GM21381 (cell line): ENCODE measurements around the gene IDH1.
"Not testable (repeated sequence)": the region's sequence is repeated elsewhere in the genome, so short reads cannot be mapped to it uniquely, and the experiment has no call there.

Experiments used
- ATAC-seq: cut with Tn5 transposase; IDR thresholded peaks from one replicate; pipeline ENCODE4 v1.9.1; 2021; ENCODE audit warnings: mild to moderate bottlenecking, moderate library complexity; ENCODE audit not compliant: unreplicated experiment

Gene IDH1

DNA sequence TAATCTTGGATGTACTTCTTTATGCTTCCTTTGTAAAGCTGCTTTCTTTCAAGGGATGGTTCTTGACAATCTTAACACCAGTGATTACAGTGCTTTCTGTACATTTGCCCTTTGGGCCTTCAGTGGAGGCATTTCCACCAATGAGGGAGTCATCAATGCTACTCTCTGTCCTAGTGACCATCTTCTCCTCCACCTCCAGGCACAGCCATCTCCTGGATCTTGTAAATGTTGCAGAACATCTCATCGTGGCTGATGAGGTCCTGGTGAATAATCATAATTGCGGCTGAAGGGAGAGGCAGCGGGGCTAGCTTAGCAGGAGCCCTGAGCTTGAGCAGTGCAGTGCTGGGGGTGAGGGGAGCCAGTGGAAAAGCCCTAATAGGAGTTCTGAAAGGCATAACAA, 32.5 kb downstream of the IDH1 start:
- no peak for ATAC-seq

DNA sequence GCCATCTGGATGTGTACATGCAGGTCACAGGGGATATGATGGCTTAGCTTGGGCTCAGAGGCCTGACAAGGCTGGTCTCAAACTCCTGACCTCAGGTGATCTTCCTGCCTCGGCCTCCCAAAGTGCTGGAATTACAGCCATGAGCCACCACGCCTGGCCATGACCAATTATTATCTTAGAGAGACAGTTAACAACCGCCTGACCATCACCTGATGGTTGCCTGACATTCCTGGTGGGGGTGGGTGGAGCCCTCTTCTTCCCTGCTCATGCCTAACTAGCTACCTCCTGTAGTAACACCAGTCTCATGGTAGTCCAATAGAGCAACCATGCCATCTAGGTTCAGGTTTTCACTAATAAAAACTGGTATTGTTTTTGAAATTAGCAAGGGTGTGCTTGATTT, 33.0 kb downstream of the IDH1 start:
- ATAC-seq: not testable (repeated sequence)

DNA sequence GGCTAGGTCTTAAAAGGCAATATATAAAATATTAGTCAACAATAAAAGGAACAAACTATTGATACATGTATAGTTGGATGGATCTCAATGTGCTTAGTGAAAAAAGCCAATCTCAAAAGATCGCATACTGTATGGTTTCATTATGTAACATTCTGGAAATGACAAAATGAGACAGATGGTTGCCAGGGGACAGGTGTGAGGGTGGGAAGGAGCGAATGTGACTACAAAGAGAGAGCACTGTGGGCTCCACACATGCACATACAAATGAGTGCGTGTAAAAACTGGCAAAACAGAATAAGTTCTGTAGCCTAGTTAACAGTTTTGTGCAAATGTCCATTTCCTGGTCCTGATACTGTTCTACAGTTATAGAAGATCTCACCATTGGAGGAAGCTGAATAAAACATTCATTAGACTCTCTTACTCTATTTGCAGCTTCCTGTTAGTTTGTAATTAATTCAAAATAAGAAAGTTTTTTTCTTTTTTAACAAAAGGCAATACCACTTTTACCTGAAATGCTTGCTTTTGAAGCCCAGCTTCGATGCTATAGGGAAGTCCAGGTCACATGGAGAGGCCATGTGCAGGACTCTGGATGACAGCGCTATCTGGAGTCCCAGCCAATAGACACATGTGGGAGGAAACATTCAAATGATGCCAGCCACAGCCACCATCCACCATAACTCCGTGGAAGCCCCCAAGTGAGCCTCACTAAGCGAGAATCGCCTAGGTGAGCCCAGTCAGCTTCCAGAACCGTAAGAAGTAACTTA, 44.0 kb downstream of the IDH1 start:
- no peak for ATAC-seq

DNA sequence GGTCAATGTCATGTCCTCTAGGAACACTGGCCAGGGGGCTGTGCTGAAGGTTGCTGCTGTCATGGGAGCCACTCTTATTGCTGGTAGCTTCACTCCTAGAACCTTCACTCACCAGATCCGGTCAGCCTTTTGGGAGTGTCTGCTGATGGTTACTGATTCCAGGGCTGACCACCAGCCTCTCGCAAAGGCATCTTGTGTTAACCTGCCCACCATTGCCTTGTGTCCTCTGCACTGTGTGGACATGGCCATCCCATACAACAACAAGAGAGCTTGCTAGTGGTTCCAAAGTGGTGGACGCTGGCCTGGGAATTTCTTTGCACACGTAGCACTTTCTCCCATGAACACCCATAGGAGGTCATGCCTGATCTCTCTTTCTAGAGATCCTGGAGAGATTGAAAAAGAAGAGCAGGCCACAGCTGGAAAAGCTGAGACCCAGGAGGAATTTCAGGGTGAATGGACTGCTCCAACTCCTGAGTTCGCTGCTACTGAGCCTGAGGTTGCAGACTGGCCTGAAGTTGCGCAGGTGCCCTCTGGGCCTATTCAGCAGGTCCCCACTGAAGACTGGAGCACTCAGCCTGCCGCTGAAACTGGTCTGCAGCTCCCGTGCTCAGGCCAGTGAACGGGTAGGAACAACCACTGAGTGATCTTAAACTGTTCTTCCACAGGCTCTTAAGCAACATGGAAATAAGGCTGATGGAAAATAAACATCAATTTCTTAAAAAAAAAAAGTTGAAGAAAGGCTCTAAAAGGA, 46.4 kb downstream of the IDH1 start:
- ATAC-seq: no peak

DNA sequence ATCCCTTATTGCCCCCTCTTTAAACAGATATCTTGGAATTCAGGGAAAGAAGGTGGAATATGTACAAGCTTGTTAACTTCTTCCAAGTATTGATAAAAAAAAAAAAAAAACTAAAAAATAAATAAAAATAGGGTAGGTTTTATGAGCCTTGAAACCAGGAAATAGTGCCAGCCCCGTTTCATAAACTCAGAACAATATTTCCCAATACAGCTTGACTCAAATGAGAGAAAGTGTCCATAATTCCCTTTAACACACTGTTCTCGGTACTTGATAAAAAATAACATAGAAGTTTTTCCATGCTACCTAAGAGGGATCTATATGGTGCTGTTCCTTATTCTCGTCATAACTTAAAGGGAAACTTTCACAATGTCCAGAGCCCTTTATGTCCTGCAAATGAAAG, 47.1 kb downstream of the IDH1 start:
- ATAC-seq: no peak

DNA sequence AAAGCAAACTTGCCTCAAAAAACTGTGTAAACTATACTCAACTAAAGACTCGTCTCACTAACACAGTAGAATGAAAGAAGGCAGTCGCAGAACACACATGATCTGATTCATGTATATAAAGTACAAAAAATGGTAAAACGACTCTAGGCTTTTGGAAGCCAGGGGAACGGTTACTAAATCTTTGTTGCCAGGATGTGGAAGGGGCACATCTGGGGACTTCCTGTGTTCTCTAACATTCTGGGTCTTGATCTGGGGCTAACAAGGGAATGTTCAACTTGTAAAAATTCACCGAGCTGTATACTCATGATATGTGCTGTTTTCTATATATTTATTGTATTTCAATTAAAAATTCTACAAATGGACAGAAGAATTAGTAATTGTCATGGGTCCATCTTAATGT, 50.7 kb downstream of the IDH1 start:
- no peak for ATAC-seq

DNA sequence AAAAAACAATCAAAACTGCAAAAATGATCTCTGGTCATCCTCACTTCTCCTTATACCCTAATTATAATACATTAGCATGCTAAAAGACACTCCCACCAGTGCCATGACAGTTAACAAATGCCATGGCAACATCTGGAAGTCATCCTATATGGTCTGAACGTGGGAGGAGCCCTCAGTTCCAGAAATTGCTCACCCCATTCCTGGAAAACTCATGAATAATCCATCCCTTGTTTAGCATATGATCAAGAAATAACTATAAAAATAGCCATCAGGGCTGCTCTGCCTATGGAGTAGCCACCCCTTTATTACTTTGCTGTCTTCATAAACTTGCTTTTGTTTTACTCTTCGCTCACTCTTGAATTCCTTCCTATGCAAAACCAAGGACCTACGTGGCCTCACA, 59.3 kb downstream of the IDH1 start:
- no peak for ATAC-seq

DNA sequence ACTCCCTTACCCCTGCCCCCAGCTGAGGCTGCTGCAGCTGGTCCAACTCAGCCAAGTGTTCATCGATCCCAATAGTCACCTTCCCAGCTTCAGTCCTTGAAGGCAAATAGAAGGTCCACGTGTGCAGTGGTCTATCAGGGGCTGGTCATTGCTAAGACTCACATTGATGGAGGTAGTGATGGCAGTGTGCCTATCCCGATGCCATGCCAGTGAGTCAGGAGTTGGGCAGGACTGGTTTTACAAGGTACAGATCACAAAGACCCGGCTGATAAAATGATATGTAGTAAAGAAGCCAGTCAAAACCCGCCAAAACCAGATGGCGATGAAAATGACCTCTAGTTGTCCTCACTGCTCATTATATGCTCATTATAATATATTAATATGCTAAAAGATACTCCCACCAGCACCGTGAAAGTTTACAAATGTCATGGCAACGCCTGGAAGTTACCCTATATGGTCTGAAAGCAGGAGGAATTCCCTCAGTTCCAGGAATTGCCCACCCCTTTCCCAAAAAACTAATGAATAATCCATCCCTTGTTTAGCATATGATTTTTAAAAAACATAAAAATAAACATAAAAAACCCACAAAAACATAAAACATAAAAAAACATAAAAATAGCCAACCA, 62.1 kb downstream of the IDH1 start:
- no peak for ATAC-seq

DNA sequence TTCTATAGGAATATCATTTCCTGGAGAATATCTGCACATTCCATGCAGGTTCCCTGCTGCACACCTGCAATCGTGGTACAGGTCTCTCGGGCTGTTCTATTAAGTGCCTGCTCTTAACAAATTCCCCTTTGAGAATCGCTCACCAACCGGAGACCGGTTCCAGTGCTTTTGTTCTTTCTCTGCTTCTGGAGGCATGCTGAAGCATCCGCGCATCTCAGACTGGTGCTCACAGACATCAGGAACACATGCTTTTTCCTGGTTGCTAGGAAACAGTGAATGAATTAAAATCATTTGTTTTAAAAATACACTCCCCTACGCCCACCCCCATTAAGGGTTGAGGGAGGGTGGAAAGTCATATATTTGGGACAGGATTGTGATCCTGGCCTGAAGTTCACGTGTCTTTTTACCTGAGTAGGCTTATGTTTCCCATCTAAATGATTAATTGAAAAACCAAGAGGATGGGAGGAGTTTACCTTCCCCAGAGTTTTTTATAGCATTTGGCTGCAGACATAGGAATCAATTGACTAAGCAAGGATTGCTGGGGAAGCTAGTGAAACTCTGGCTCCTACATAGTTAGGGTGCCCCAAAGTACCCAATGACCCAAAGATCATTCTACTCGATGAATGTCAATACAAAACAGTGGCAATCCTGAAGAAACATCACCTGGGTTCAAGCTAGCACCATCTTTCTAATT, 64.9 kb downstream of the IDH1 start, which contains the start of gene C2orf80:
Gene C2orf80, minus strand, starts transcription at position 221 of the 694 bp plus-strand sequence. CDS start 3,044 bp downstream, outside the sequence.
- ATAC-seq: no peak

DNA sequence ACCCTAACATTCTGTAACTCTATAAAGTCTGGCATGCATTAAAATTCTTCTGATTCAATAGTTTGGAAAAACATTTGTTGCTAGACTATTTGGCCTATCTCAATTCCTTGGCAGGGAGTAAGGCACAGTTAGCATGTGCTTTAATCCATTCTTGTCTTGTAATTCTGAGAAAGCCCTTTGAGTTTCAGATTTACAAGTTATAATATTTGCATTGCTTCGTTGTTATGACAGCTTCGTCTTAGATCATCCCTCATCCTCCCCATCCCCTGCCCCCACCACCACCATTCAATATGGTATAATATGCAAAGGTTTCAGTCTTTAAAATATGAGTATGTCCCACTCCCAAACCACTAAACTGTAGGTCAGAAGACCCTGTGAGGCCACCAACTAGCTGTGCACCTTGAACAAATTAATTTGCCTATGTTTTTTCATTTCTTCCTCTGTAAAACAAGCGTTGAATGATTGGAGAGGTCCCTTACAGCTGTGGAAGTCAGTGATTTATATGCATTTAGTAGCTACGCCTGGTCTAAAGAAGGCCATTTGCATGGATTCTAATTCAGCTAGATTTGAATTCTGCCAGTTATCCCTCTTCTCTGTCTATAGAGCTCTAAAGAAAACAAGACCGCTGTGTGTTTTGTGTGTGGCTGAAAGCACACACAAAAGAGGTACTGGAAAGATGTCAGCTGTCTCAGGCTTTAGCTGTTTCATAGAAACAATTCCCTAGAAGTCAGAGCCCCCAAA, 65.6 kb downstream of the IDH1 start:
- no peak for ATAC-seq

DNA sequence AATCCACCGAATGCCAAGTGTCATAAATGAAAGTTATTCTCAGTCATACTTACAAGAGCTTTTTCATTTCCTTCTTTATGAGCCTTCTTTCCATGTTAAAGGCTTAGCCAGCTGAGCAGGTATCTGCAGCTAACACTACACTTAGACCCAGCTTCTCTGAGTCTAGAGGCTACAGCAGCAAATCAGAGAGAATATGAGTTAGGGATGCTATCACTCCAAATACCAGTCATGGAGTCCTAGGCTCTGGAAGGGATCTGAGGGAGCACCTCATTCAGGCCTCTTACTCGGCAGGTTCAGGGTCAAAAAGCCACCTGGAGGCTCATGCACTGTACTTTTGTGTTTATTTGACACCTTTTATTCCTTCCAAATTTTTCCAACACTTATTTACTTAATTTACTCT, 68.0 kb downstream of the IDH1 start:
- no peak for ATAC-seq

DNA sequence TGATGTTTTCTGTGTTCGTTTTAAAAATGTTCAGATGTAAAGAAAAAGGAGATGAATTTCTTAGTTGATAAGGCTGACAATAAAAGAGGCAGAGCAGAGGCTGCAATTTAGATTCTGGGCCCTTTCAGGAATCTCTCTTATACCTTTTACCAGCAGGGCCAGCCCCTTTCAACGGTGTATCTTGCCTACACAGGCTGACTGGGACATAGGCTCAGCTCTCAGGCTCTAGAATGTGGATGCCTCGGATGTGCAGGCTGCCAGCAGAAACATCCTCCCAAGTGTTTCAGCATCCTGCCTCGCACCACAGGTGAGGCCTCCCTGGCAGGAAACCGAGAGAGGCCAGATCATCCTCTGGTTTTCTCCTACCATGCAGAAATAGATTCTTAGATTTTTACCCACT, 68.4 kb downstream of the IDH1 start:
- ATAC-seq: no peak
